H1 (cell line): Measurements from ENCODE around the gene TRPC4. TPM values are rescaled to one million over a fixed set of nuclear protein-coding genes. Genes with fewer than 3 reads are reported as not detected.

Experiments
- CTCF ChIA-PET: fragments of 300-600 bp; sonication (Branson Sonifier 250); formaldehyde crosslinking; loops from one replicate; lab custom pipeline; 2021; ENCODE audit not compliant: partially characterized antibody; lab: Charles Lee
- POLR2A ChIA-PET: fragments of 300-600 bp; sonication (Branson Sonifier 250); formaldehyde crosslinking; loops from one replicate; lab custom pipeline; 2021; ENCODE audit warnings: inconsistent platforms; ENCODE audit not compliant: partially characterized antibody; lab: Charles Lee
- DNase-seq, 2 experiments: peaks; one replicate each; pipeline versions ENCODE4 v3.0.0 to v3.0.0-alpha.2; 2010 to 2022; ENCODE audit warnings: low spot score in 2 of 2, low read depth in 1 of 2, mixed read lengths in 1 of 2
- FAIRE-seq: peaks from 2 replicates; lab custom pipeline; 2011; peaks lifted over from hg19 to GRCh38; lab: Jason Lieb, UNC
- H2AFZ ChIP-seq: 2 replicates; pipeline ENCODE4 v1.8.1; 2012; ENCODE audit warnings: low read length, inconsistent platforms
- H2AK5ac ChIP-seq: 2 replicates; pipeline ENCODE4 v1.6.1; 2013; ENCODE audit warnings: low read depth, low read length
- H2BK120ac ChIP-seq: replicated peaks from 2 replicates; pipeline ENCODE3; 2013; ENCODE audit warnings: low read depth, low read length, inconsistent platforms
- H2BK12ac ChIP-seq: 2 replicates; pipeline ENCODE4 v1.6.1; 2013; ENCODE audit warnings: low read depth, low read length
- H2BK15ac ChIP-seq: 2 replicates; pipeline ENCODE4 v1.6.1; 2013; ENCODE audit warnings: low read length
- H2BK20ac ChIP-seq: 2 replicates; pipeline ENCODE4 v1.6.1; 2013; ENCODE audit warnings: low read length
- H2BK5ac ChIP-seq: 2 replicates; pipeline ENCODE4 v1.6.1; 2013; ENCODE audit warnings: low read depth, low read length
- H3K14ac ChIP-seq: 2 replicates; pipeline ENCODE4 v1.6.1; 2013; ENCODE audit warnings: inconsistent platforms; ENCODE audit not compliant: insufficient read length
- H3K18ac ChIP-seq: 2 replicates; pipeline ENCODE4 v1.6.1; 2013; ENCODE audit warnings: low read length; ENCODE audit errors: extremely low read depth
- H3K23ac ChIP-seq: 2 replicates; pipeline ENCODE4 v1.6.1; 2013; ENCODE audit warnings: inconsistent platforms; ENCODE audit not compliant: insufficient read length
- H3K23me2 ChIP-seq: 2 replicates; pipeline ENCODE4 v1.6.1; 2013; ENCODE audit warnings: low read depth, low read length
- H3K27ac ChIP-seq: 2 replicates; pipeline ENCODE4 v1.6.1; 2011; ENCODE audit warnings: low read depth, low read length, inconsistent platforms
- H3K27me3 ChIP-seq, 4 experiments: replicated peaks in 1 of 4; 1 replicate in 1 of 4; 2 replicates in 3 of 4; pipeline versions ENCODE4 v1.6.1 to v1.8.1; 2011 to 2013; ENCODE audit warnings: low read length in 3 of 4, mild to moderate bottlenecking in 3 of 4, inconsistent platforms in 2 of 4, mixed read lengths in 2 of 4, moderate library complexity in 1 of 4; ENCODE audit not compliant: control insufficient read depth in 3 of 4, insufficient read depth in 3 of 4; ENCODE audit errors: extremely low read depth in 1 of 4
- H3K36me3 ChIP-seq, 4 experiments: 2 replicates each; pipeline versions ENCODE4 v1.6.1 to v1.8.1; 2011 to 2013; ENCODE audit warnings: mild to moderate bottlenecking in 4 of 4, low read length in 3 of 4, moderate library complexity in 2 of 4, control low read depth in 1 of 4, inconsistent platforms in 1 of 4; ENCODE audit not compliant: insufficient read depth in 4 of 4, control insufficient read depth in 2 of 4
- H3K4ac ChIP-seq: replicated peaks from 2 replicates; pipeline ENCODE3; 2013; ENCODE audit warnings: low read length, low read depth, mixed read lengths, inconsistent platforms; ENCODE audit not compliant: insufficient read length
- H3K4me1 ChIP-seq, 4 experiments: replicated peaks in 1 of 4; 1 replicate in 1 of 4; 2 replicates in 3 of 4; pipeline versions ENCODE4 v1.6.1 to v1.8.1; 2011 to 2013; ENCODE audit warnings: low read length in 3 of 4, inconsistent platforms in 2 of 4, mixed read lengths in 1 of 4; ENCODE audit not compliant: insufficient read depth in 4 of 4, control insufficient read depth in 3 of 4
- H3K4me2 ChIP-seq, 2 experiments: 2 replicates each; pipeline versions ENCODE4 v1.6.1 to v1.8.1; 2011 to 2013; ENCODE audit warnings: low read depth in 2 of 2, low read length in 2 of 2, control low read depth in 1 of 2, inconsistent platforms in 1 of 2, mild to moderate bottlenecking in 1 of 2; ENCODE audit not compliant: insufficient read depth in 1 of 2
- H3K4me3 ChIP-seq, 4 experiments: fragments of 200-600, 300-600 bp in 1 of 4; sonication (generic), shearing (Covaris generic), sonication (Bioruptor Twin) in 1 of 4; 2 replicates each; pipeline versions ENCODE4 v1.5.1 to v1.8.1; 2011 to 2016; ENCODE audit warnings: low read length in 4 of 4, low read depth in 3 of 4, control low read depth in 2 of 4, inconsistent platforms in 2 of 4, mild to moderate bottlenecking in 2 of 4, mixed read lengths in 1 of 4, moderate library complexity in 1 of 4; ENCODE audit not compliant: insufficient read depth in 2 of 4; ENCODE audit errors: extremely low read depth in 1 of 4
- H3K56ac ChIP-seq: replicated peaks from 2 replicates; pipeline ENCODE3; 2013; ENCODE audit warnings: low read depth, mild to moderate bottlenecking, mixed read lengths, low read length, inconsistent platforms; ENCODE audit not compliant: insufficient read length
- H3K79me1 ChIP-seq: 2 replicates; pipeline ENCODE4 v1.6.1; 2013; ENCODE audit warnings: low read depth, low read length, control low read depth
- H3K79me2 ChIP-seq, 2 experiments: 2 replicates each; pipeline versions ENCODE4 v1.6.1 to v1.8.1; 2012 to 2013; ENCODE audit warnings: low read length in 2 of 2, mild to moderate bottlenecking in 2 of 2, inconsistent platforms in 1 of 2; ENCODE audit not compliant: insufficient read depth in 2 of 2, control insufficient read depth in 1 of 2
- H3K9ac ChIP-seq, 4 experiments: replicated peaks in 1 of 4; 1 replicate in 1 of 4; 2 replicates in 3 of 4; pipeline versions ENCODE4 v1.6.1 to v1.8.1; 2011 to 2013; ENCODE audit warnings: low read depth in 3 of 4, low read length in 3 of 4, control low read depth in 2 of 4, mild to moderate bottlenecking in 2 of 4, moderate library complexity in 2 of 4, inconsistent platforms in 1 of 4; ENCODE audit errors: extremely low read depth in 1 of 4
- H3K9me3 ChIP-seq, 2 experiments: 2 replicates each; pipeline versions ENCODE4 v1.6.1 to v1.8.1; 2012 to 2013; ENCODE audit warnings: mild to moderate bottlenecking in 2 of 2, moderate library complexity in 2 of 2, control low read depth in 1 of 2, inconsistent platforms in 1 of 2, low read depth in 1 of 2, low read length in 1 of 2, mixed read lengths in 1 of 2; ENCODE audit not compliant: insufficient read depth in 2 of 2
- H4K20me1 ChIP-seq, 2 experiments: replicated peaks in 1 of 2; 2 replicates each; pipeline versions ENCODE3 to v1.8.1; 2011 to 2013; ENCODE audit warnings: inconsistent platforms in 2 of 2, low read length in 2 of 2, mild to moderate bottlenecking in 1 of 2; ENCODE audit not compliant: insufficient read depth in 2 of 2, control insufficient read depth in 1 of 2
- H4K5ac ChIP-seq: 2 replicates; pipeline ENCODE4 v1.6.1; 2013; ENCODE audit warnings: low read length, low read depth, mixed read lengths, inconsistent platforms; ENCODE audit not compliant: insufficient read length
- H4K8ac ChIP-seq: 2 replicates; pipeline ENCODE4 v1.8.0; 2013; ENCODE audit warnings: mild to moderate bottlenecking, moderate library complexity, low read length, inconsistent platforms; ENCODE audit not compliant: insufficient read depth; ENCODE audit errors: extremely low read depth
- H4K91ac ChIP-seq: replicated peaks from 2 replicates; pipeline ENCODE3; 2013; ENCODE audit warnings: low read length, mixed read lengths, inconsistent platforms; ENCODE audit not compliant: insufficient read length
- CTBP2 ChIP-seq: IDR thresholded peaks from 2 replicates; pipeline ENCODE4 v1.7.0; 2011; ENCODE audit warnings: borderline replicate concordance, mild to moderate bottlenecking, moderate library complexity, mixed read lengths, low read length; ENCODE audit not compliant: insufficient read depth, insufficient read length
- EGR1 ChIP-seq: IDR thresholded peaks from 2 replicates; pipeline ENCODE4 v1.6.1; 2011; ENCODE audit warnings: low read depth, low read length, borderline replicate concordance
- KDM4A ChIP-seq: IDR thresholded peaks from one replicate; pipeline ENCODE4 v1.7.1; 2012; ENCODE audit warnings: low read depth, mild to moderate bottlenecking, moderate library complexity, low read length, inconsistent platforms; ENCODE audit not compliant: severe bottlenecking
- PHF8 ChIP-seq: fragments of 200-600 bp; sonication (generic); conservative IDR thresholded peaks from 2 replicates; pipeline ENCODE4 v1.7.1; 2012; ENCODE audit warnings: low read depth, mild to moderate bottlenecking, inconsistent platforms, low read length, moderate library complexity
- SRF ChIP-seq: IDR thresholded peaks from 2 replicates; pipeline ENCODE4 v1.6.1; 2011; ENCODE audit warnings: mild to moderate bottlenecking, low read depth, low read length, moderate library complexity
- SUZ12 ChIP-seq: fragments of 200-600 bp; sonication (generic); IDR thresholded peaks from 2 replicates; pipeline ENCODE4 v1.6.1; 2012; ENCODE audit warnings: mild to moderate bottlenecking, inconsistent platforms, low read length, moderate library complexity, mixed read lengths
- TAF1 ChIP-seq: IDR thresholded peaks from 2 replicates; pipeline ENCODE4 v1.6.1; 2011; ENCODE audit warnings: mild to moderate bottlenecking, low read depth, low read length
- WGBS, 2 experiments: shearing (Covaris generic) in 1 of 2; methylation state at CpG; one replicate each; pipeline versions ENCODE4 v1.1.6 to v1.1.7; 2013 to 2015; ENCODE audit warnings: low lambda C conversion rate in 2 of 2, mixed read lengths in 2 of 2, inconsistent platforms in 1 of 2, low coverage in 1 of 2, missing lambda C conversion rate in 1 of 2; ENCODE audit not compliant: insufficient replicate concordance in 2 of 2, insufficient coverage in 1 of 2, insufficient read length in 1 of 2; ENCODE audit errors: extremely low coverage in 1 of 2, missing lambda C conversion rate in 1 of 2; 5-methylcytosine and 5-hydroxymethylcytosine counted together
- polyA plus RNA-seq, 7 experiments: library from polyadenylated mRNA; depleted of rRNA in 3 of 7; stranded (reverse) in 5 of 7; unstranded in 2 of 7; fragments of >200 nt in 5 of 7; fragments of 200-250 nt in 2 of 7; gene quantifications; 1 replicate in 5 of 7; 2 replicates in 1 of 7; 4 replicates in 1 of 7; pipeline versions ENCODE4 v1.2.1 to v1.2.3, GENCODE V29; 2011 to 2013; ENCODE audit warnings: missing spikeins in 2 of 7, mixed read lengths in 2 of 7
- total RNA-seq: library from RNA; stranded (reverse); fragmentation: NEBNext Ultra II Directional; extraction: Animal tissue kit (Norgen Biotek cat#: 25700); gene quantifications from 2 replicates; pipeline ENCODE4 v1.2.1, GENCODE V29; 2021
- TF ChIP-seq, protein P1 (sequence below): IDR thresholded peaks from 2 replicates; pipeline ENCODE4 v1.6.1; 2011; ENCODE audit warnings: low read length, improper control_type of control experiment

Gene TRPC4
- total and polyA plus RNA-seq, 2 of the 8 experiments (the other 6 are each of a cell fraction or from before 2014, with no cell fraction given), result 12.3 to 14.7 TPM

- no peak overlapping the region for H4K5ac ChIP-seq
- CTCF ChIA-PET, result no interaction called here
- no peaks in the 10 kb centered on the region for H3K79me2 ChIP-seq
- H4K8ac ChIP-seq, result no peak overlapping the region
- H3K4me1 ChIP-seq, result no peaks in the 10 kb centered on the region
- H3K4me3 ChIP-seq, result no peak overlapping the region
- H3K23ac ChIP-seq, result no peak overlapping the region
- H3K18ac ChIP-seq, result no peak overlapping the region
- H4K20me1 ChIP-seq, result no peaks in the 10 kb centered on the region
- H2BK5ac ChIP-seq, result no peak overlapping the region
- no peak overlapping the region for H3K9ac ChIP-seq
- no peaks in the 10 kb centered on the region for H3K23me2 ChIP-seq
- no peak overlapping the region for H2BK20ac ChIP-seq
- POLR2A ChIA-PET, result no interaction called here
- H3K79me1 ChIP-seq, result no peaks in the 10 kb centered on the region
- no peaks in the 10 kb centered on the region for H3K36me3 ChIP-seq
- WGBS, 2 experiments, result 92% methylated on average over 4 of the region's 4 CpGs; no CpG with 5 or more reads in 1 of the 2 experiments
- H3K4ac ChIP-seq, result no peak overlapping the region
- FAIRE-seq (no peak), DNase-seq (no peak)
- no peaks in the 10 kb centered on the region for H3K27me3 ChIP-seq
- no peak overlapping the region for H2BK15ac ChIP-seq
- no peak overlapping the region for H3K4me2 ChIP-seq
- H3K56ac ChIP-seq, result no peak overlapping the region
- no peaks in the 10 kb centered on the region for H3K9me3 ChIP-seq
- H4K91ac ChIP-seq, result no peak overlapping the region
- H2AFZ ChIP-seq, result no peak overlapping the region
- H2BK120ac ChIP-seq, result no peak overlapping the region
- H2AK5ac ChIP-seq, result no peak overlapping the region
- H3K27ac ChIP-seq, result no peak overlapping the region
- H3K14ac ChIP-seq, result no peak overlapping the region
- H2BK12ac ChIP-seq, result no peak overlapping the region
- TF ChIP-seq SUZ12 (no peak), KDM4A (no peak), EGR1 (no peak), TAF1 (no peak), SRF (no peak), CTBP2 (no peak), PHF8 (no peak)
- TF ChIP-seq, protein P1, sequence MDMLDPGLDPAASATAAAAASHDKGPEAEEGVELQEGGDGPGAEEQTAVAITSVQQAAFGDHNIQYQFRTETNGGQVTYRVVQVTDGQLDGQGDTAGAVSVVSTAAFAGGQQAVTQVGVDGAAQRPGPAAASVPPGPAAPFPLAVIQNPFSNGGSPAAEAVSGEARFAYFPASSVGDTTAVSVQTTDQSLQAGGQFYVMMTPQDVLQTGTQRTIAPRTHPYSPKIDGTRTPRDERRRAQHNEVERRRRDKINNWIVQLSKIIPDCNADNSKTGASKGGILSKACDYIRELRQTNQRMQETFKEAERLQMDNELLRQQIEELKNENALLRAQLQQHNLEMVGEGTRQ, result no peak
These were observed 242.1 kb downstream of the TRPC4 start for GRCh38 chr13:37627428-37627827.
